ENCODE measurements around the gene WDR46. TPM values are rescaled to one million over a fixed set of nuclear protein-coding genes. Genes with fewer than 3 reads are reported as not detected.

WDR46 gene
- total and polyA plus RNA-seq, 12 donors = 44.0 to 139 (median 57.7) TPM

DNA sequence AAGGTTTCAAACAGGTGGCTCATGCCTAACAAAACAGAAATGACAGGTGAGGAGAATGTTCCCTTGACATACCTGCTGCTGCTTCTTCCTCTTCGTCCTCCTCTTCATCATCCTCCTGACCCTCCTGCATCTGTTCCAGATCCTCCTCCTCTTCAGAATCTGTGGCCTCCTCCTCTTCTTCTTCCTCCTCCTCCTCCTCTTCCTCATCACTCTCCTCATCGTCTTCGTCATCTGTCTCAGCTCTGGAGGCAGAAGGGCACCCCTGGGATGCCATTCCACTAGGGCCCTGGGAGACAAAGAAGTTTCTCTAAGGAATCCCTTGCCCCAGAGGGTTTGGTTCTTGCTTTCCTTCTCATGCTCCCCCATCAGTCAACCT is 30.9 kb upstream of the WDR46 start:
- intact Hi-C loops (cut with DNase I) = no loop called here
- Histone ChIP-seq H3K4me1 (replicated peaks in 1 of 2) (peaks cover 45 to 68% of the 10 kb centered on the region in 2 donors), H3K4me3 (no peak overlapping the region), H3K27me3 (no peaks in the 10 kb centered on the region), H3K36me3 (replicated peaks in 1 of 2) (peaks cover 0 to 32% of the 10 kb centered on the region in 2 donors), H3K27ac (peak overlapping the region; percentile 62 to 96 (median 90)), H3K9me3 (replicated peaks in 1 of 3) (no peaks in the 10 kb centered on the region)
- DNase-seq = no peak
- WGBS, 4 donors = 77 to 91% (median 79%) methylated on average over 3 of the region's 3 CpGs
- TF ChIP-seq CTCF (IDR thresholded peaks at IDR 0.05) (no peak), POLR2A (IDR thresholded peaks at IDR 0.05) (no peak)

DNA sequence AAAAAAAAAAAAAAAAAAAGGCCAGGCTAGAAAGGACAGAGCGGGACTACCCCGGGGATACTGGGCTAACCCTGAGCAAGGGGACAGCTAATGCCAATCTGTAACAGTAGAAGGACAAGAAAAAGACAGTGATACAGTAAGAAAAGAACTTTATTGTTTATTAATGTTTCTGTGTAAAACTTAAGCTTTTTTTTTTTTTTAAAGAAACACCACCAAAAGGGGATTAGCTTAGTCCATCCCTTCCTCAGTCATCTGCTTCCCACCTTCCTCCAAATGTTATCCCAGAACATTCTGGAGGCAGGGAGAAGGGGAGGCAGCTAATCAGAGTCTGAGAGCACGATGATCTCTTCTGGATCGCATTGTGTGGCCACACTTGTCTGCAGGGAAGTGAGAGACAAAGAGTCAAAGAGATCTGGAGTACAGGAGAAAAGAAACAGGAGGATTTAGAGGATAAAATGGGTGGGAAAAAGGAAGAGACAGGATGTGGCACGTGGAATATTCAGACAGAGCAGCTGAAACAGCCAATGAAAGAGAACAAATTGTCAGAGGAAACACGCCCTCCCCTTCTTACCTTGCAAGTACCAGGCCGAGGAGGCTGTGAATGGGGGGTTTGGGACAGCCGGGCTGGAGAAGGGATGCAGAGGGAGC is 29.5 kb upstream of the WDR46 start:
- Histone ChIP-seq H3K9me3 (replicated peaks in 1 of 3) (no peaks in the 10 kb centered on the region), H3K27me3 (no peaks in the 10 kb centered on the region), H3K36me3 (replicated peaks in 1 of 2) (peaks cover 0 to 32% of the 10 kb centered on the region in 2 donors), H3K4me1 (replicated peaks in 1 of 2) (peaks cover 49 to 66% of the 10 kb centered on the region in 2 donors), H3K27ac (peak overlapping the region; percentile 72 to 90 (median 78)), H3K4me3 (peak overlapping the region in 2 of 4 donors; percentile 35 to 58)
- 62 to 70% (median 64%) methylated on average over 8 of the region's 8 CpGs for WGBS, 4 donors
- peak in 2 of 7 donors; percentile 21 to 29 for DNase-seq
- TF ChIP-seq CTCF (IDR thresholded peaks at IDR 0.05) (no peak), POLR2A (IDR thresholded peaks at IDR 0.05) (no peak)
- intact Hi-C loops (cut with DNase I) = no loop called here

GRCh38 chr6:33317669-33318425 is 28.8 kb upstream of the WDR46 start, which contains the start of gene ZBTB22:
TSS of gene ZBTB22 (minus strand) at chr6:33317744. CDS start at chr6:33316916, 828 bp downstream.
- intact Hi-C loops (cut with DNase I) = no loop called here
- WGBS, 4 donors = 1 to 2% (median 1%) methylated on average over 24 to 44 of the region's 44 CpGs
- Histone ChIP-seq H3K27me3 (no peaks in the 10 kb centered on the region), H3K4me3 (peak within 1 kb of the TSS in 2 of 4 donors; percentile 35 to 58), H3K27ac (peak within 1 kb of the TSS; percentile 72 to 90 (median 78)), H3K9me3 (replicated peaks in 1 of 3) (no peaks in the 10 kb centered on the region), H3K4me1 (replicated peaks in 1 of 2) (peaks cover 49 to 66% of the 10 kb centered on the region in 2 donors), H3K36me3 (replicated peaks in 1 of 2) (peaks cover 0 to 32% of the 10 kb centered on the region in 2 donors)
- TF ChIP-seq POLR2A (IDR thresholded peaks at IDR 0.05) (peak; percentile 22 to 73), CTCF (IDR thresholded peaks at IDR 0.05) (peak in 1 of 6 experiments; percentile 10)
- DNase-seq = peak; percentile 98 to 100 (median 100)

GRCh38 chr6:33317419-33317668 is 28.3 kb upstream of the WDR46 start:
- Histone ChIP-seq H3K4me1 (replicated peaks in 1 of 2) (peaks cover 51 to 68% of the 10 kb centered on the region in 2 donors), H3K27me3 (no peaks in the 10 kb centered on the region), H3K27ac (peak overlapping the region in 3 of 5 donors; percentile 72 to 90 (median 81)), H3K4me3 (peak overlapping the region in 2 of 4 donors; percentile 35 to 58), H3K36me3 (replicated peaks in 1 of 2) (peaks cover 0 to 32% of the 10 kb centered on the region in 2 donors), H3K9me3 (replicated peaks in 1 of 3) (no peaks in the 10 kb centered on the region)
- peak in 2 of 7 donors; percentile 69 to 74 for DNase-seq
- intact Hi-C loops (cut with DNase I) = no loop called here
- 0 to 2% (median 1%) methylated on average over 9 to 27 of the region's 27 CpGs; no CpG with 5 or more reads in 1 of the 4 donors for WGBS, 4 donors
- TF ChIP-seq POLR2A (IDR thresholded peaks at IDR 0.05) = no peak
- TF ChIP-seq CTCF (IDR thresholded peaks at IDR 0.05) = no peak
